HepG2 (cell line): ENCODE measurements around the gene NFAT5. TPM values are rescaled to one million over a fixed set of nuclear protein-coding genes. Genes with fewer than 3 reads are reported as not detected.

Experiments used
- CEBPB ChIP-seq: IDR thresholded peaks from 2 replicates; pipeline ENCODE4 v1.6.1; 2011; ENCODE audit warnings: low read depth, low read length, improper control_type of control experiment, borderline replicate concordance
- HNF4A ChIP-seq: sonication (generic); formaldehyde crosslinking; IDR thresholded peaks from 2 replicates; pipeline ENCODE4 v1.4.0; 2020; ENCODE audit warnings: missing genetic modification reagents
- JDP2 ChIP-seq: sonication (generic); formaldehyde crosslinking; IDR thresholded peaks from 2 replicates; pipeline ENCODE4 v1.8.1; 2022; ENCODE audit warnings: missing genetic modification reagents, borderline replicate concordance
- MBNL3 ChIP-seq: fragments of 250-450 bp; sonication (Bioruptor Pico); conservative IDR thresholded peaks from 2 replicates; pipeline ENCODE4 v1.8.0; 2022; ENCODE audit warnings: mild to moderate bottlenecking, inconsistent platforms
- NR2F2 ChIP-seq: IDR thresholded peaks from 2 replicates; pipeline ENCODE4 v1.6.1; 2012; ENCODE audit warnings: low read depth, inconsistent platforms, borderline replicate concordance
- TMF1 ChIP-seq: sonication (generic); formaldehyde crosslinking; IDR thresholded peaks from 2 replicates; pipeline ENCODE4 v1.8.1; 2022; ENCODE audit warnings: low read depth, missing genetic modification reagents
- ZFP37 ChIP-seq: sonication (generic); formaldehyde crosslinking; IDR thresholded peaks from 2 replicates; pipeline ENCODE4 v1.4.0; 2020; ENCODE audit warnings: missing genetic modification reagents, borderline replicate concordance
- ZNF557 ChIP-seq: sonication (generic); formaldehyde crosslinking; IDR thresholded peaks from 2 replicates; pipeline ENCODE4 v1.4.0; 2020; ENCODE audit warnings: missing genetic modification reagents
- ZNF781 ChIP-seq: sonication (generic); formaldehyde crosslinking; IDR thresholded peaks from 2 replicates; pipeline ENCODE4 v1.5.1; 2020; ENCODE audit warnings: borderline replicate concordance, mild to moderate bottlenecking, missing genetic modification reagents; ENCODE audit errors: not compliant biosample characterization
- ZSCAN21 ChIP-seq: sonication (generic); formaldehyde crosslinking; IDR thresholded peaks from 2 replicates; pipeline ENCODE4 v1.8.0; 2022; ENCODE audit warnings: mild to moderate bottlenecking, missing genetic modification reagents, moderate library complexity, borderline replicate concordance
- ZSCAN25 ChIP-seq: sonication (generic); formaldehyde crosslinking; IDR thresholded peaks from 2 replicates; pipeline ENCODE4 v1.8.0; 2022; ENCODE audit warnings: mild to moderate bottlenecking, missing genetic modification reagents
- polyA plus RNA-seq, 8 experiments: library from polyadenylated mRNA; depleted of rRNA in 3 of 8; stranded (reverse) in 7 of 8; unstranded in 1 of 8; fragments of >200 nt; fragmentation: Illumina TruSeq in 4 of 8; extraction: Trizol in 4 of 8; gene quantifications; 2 replicates each; pipeline versions ENCODE4 v1.2.1 to v1.2.3, GENCODE V29; 2011 to 2016; ENCODE audit warnings: low read depth in 4 of 8, missing spikeins in 1 of 8, mixed read lengths in 1 of 8; ENCODE audit not compliant: insufficient read depth in 1 of 8
- total RNA-seq, 5 experiments: library from RNA; depleted of rRNA; stranded (reverse); fragments of >200 nt; fragmentation: Illumina TruSeq; extraction: Trizol; gene quantifications; 2 replicates each; pipeline ENCODE4 v1.2.3, GENCODE V29; 2016; ENCODE audit warnings: low read depth in 1 of 5
- TF ChIP-seq, protein P1 (sequence below): sonication (generic); formaldehyde crosslinking; IDR thresholded peaks from 2 replicates; pipeline ENCODE4 v1.5.1; 2020; ENCODE audit warnings: mild to moderate bottlenecking, moderate library complexity, missing genetic modification reagents
- TF ChIP-seq, protein P2 (sequence below): sonication (generic); formaldehyde crosslinking; IDR thresholded peaks from 2 replicates; pipeline ENCODE4 v1.4.0; 2020; ENCODE audit warnings: missing genetic modification reagents, borderline replicate concordance
- TF ChIP-seq, protein P3 (sequence below): fragments of 450-650 bp; IDR thresholded peaks from 2 replicates; pipeline ENCODE4 v1.6.1; 2017; ENCODE audit warnings: mild to moderate bottlenecking
- TF ChIP-seq, protein P4 (sequence below): sonication (generic); formaldehyde crosslinking; conservative IDR thresholded peaks from 2 replicates; pipeline ENCODE4 v1.8.0; 2022; ENCODE audit warnings: low read depth, missing genetic modification reagents
- TF ChIP-seq, protein P5 (sequence below): sonication (generic); formaldehyde crosslinking; IDR thresholded peaks from 2 replicates; pipeline ENCODE4 v1.4.0; 2020; ENCODE audit warnings: mild to moderate bottlenecking, missing genetic modification reagents

Gene NFAT5
- total and polyA plus RNA-seq, 2 of the 13 experiments (the other 11 are each of a cell fraction or from before 2014, with no cell fraction given), result 20.5 to 54.3 TPM

DNA sequence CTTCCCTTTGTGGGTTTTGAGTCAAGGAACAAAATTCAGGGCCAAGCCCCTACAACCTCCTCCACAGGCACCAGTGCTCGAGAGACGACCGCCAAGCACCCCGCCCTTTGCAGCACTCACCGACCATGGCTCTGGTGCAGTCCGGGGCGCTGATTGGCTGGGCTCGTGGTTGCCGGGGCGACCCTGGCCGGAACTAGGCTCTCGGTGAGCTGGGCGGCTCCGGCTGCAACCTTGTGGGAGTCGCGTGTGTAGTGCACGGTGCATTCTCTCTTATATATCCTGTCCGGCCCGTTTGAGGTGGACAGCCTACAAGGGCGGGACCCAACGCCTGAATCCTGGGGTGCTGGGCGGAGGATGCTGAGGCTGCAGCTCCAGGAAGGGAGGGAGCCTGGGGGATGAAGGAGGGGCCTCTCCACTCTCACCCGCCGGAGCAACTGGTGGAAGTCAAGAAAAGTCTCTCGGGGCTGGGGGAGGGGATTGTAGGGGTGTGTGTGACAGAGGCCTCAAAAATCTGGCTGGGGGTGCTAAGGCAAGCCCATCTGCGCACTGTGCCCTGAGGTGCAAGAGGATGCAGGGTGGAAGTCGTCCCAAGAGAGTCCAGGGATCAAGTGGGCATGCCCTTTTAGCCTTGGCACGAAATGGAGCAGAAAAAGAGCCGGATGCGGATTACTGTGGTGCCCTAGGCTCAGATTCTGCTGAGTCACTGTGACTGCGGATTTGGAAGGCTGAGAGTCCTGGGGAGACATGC, 160.7 kb downstream of the NFAT5 start, which contains the start of gene NQO1 (continued):
- TF ChIP-seq, protein P1, sequence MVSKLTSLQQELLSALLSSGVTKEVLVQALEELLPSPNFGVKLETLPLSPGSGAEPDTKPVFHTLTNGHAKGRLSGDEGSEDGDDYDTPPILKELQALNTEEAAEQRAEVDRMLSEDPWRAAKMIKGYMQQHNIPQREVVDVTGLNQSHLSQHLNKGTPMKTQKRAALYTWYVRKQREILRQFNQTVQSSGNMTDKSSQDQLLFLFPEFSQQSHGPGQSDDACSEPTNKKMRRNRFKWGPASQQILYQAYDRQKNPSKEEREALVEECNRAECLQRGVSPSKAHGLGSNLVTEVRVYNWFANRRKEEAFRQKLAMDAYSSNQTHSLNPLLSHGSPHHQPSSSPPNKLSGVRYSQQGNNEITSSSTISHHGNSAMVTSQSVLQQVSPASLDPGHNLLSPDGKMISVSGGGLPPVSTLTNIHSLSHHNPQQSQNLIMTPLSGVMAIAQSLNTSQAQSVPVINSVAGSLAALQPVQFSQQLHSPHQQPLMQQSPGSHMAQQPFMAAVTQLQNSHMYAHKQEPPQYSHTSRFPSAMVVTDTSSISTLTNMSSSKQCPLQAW (CRISPR knock-in tag), result no peak; the same call in none of the 2 replicates
- TF ChIP-seq HNF4A (CRISPR knock-in tag) (peak; percentile 48), ZNF781 (CRISPR knock-in tag) (peak; percentile 37), ZSCAN25 (CRISPR knock-in tag) (peak; percentile 87), ZFP37 (CRISPR knock-in tag) (no peak), ZSCAN21 (CRISPR knock-in tag) (peak; percentile 58; the same call in 1 of the 2 replicates), MBNL3 (CRISPR knock-in tag) (no peak), JDP2 (CRISPR knock-in tag) (no peak), TMF1 (CRISPR knock-in tag) (peak; percentile 75; the same call in 1 of the 2 replicates), CEBPB (no peak), NR2F2 (no peak; the same call in 1 of the 2 replicates), ZNF557 (CRISPR knock-in tag) (no peak)
- TF ChIP-seq, protein P2, sequence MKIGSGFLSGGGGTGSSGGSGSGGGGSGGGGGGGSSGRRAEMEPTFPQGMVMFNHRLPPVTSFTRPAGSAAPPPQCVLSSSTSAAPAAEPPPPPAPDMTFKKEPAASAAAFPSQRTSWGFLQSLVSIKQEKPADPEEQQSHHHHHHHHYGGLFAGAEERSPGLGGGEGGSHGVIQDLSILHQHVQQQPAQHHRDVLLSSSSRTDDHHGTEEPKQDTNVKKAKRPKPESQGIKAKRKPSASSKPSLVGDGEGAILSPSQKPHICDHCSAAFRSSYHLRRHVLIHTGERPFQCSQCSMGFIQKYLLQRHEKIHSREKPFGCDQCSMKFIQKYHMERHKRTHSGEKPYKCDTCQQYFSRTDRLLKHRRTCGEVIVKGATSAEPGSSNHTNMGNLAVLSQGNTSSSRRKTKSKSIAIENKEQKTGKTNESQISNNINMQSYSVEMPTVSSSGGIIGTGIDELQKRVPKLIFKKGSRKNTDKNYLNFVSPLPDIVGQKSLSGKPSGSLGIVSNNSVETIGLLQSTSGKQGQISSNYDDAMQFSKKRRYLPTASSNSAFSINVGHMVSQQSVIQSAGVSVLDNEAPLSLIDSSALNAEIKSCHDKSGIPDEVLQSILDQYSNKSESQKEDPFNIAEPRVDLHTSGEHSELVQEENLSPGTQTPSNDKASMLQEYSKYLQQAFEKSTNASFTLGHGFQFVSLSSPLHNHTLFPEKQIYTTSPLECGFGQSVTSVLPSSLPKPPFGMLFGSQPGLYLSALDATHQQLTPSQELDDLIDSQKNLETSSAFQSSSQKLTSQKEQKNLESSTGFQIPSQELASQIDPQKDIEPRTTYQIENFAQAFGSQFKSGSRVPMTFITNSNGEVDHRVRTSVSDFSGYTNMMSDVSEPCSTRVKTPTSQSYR (CRISPR knock-in tag), result peak; percentile 38
- TF ChIP-seq, protein P3, sequence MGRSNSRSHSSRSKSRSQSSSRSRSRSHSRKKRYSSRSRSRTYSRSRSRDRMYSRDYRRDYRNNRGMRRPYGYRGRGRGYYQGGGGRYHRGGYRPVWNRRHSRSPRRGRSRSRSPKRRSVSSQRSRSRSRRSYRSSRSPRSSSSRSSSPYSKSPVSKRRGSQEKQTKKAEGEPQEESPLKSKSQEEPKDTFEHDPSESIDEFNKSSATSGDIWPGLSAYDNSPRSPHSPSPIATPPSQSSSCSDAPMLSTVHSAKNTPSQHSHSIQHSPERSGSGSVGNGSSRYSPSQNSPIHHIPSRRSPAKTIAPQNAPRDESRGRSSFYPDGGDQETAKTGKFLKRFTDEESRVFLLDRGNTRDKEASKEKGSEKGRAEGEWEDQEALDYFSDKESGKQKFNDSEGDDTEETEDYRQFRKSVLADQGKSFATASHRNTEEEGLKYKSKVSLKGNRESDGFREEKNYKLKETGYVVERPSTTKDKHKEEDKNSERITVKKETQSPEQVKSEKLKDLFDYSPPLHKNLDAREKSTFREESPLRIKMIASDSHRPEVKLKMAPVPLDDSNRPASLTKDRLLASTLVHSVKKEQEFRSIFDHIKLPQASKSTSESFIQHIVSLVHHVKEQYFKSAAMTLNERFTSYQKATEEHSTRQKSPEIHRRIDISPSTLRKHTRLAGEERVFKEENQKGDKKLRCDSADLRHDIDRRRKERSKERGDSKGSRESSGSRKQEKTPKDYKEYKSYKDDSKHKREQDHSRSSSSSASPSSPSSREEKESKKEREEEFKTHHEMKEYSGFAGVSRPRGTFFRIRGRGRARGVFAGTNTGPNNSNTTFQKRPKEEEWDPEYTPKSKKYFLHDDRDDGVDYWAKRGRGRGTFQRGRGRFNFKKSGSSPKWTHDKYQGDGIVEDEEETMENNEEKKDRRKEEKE, result no peak
- TF ChIP-seq, protein P4, sequence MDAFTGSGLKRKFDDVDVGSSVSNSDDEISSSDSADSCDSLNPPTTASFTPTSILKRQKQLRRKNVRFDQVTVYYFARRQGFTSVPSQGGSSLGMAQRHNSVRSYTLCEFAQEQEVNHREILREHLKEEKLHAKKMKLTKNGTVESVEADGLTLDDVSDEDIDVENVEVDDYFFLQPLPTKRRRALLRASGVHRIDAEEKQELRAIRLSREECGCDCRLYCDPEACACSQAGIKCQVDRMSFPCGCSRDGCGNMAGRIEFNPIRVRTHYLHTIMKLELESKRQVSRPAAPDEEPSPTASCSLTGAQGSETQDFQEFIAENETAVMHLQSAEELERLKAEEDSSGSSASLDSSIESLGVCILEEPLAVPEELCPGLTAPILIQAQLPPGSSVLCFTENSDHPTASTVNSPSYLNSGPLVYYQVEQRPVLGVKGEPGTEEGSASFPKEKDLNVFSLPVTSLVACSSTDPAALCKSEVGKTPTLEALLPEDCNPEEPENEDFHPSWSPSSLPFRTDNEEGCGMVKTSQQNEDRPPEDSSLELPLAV (CRISPR knock-in tag), result no peak
- TF ChIP-seq, protein P5, sequence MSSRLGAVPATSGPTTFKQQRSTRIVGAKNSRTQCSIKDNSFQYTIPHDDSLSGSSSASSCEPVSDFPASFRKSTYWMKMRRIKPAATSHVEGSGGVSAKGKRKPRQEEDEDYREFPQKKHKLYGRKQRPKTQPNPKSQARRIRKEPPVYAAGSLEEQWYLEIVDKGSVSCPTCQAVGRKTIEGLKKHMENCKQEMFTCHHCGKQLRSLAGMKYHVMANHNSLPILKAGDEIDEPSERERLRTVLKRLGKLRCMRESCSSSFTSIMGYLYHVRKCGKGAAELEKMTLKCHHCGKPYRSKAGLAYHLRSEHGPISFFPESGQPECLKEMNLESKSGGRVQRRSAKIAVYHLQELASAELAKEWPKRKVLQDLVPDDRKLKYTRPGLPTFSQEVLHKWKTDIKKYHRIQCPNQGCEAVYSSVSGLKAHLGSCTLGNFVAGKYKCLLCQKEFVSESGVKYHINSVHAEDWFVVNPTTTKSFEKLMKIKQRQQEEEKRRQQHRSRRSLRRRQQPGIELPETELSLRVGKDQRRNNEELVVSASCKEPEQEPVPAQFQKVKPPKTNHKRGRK, result no peak
